ENCODE results near the gene THADA. TPM values are rescaled to one million over a fixed set of nuclear protein-coding genes. Genes with fewer than 3 reads are reported as not detected.

Gene THADA
- total RNA-seq, 1 experiment from 2014 or later, result 22.0 TPM

- DNase-seq (ENCODE audit: low read depth), result no peak
Measured at GRCh38 chr2:43278564-43279220, 317.1 kb downstream of the THADA start.

GRCh38 chr2:43276962-43277391, 318.9 kb downstream of the THADA start:
- DNase-seq (ENCODE audit: low read depth), result peak; percentile 59

- DNase-seq (ENCODE audit: low read depth), result no peak
Measured at GRCh38 chr2:43276266-43276941, 319.4 kb downstream of the THADA start.

- DNase-seq (ENCODE audit: low read depth), result no peak
Measured at GRCh38 chr2:43274721-43275120, 321.1 kb downstream of the THADA start.

GRCh38 chr2:43274055-43274454, 321.8 kb downstream of the THADA start:
- DNase-seq (ENCODE audit: low read depth), result peak; percentile 42

- DNase-seq (ENCODE audit: low read depth), result peak; percentile 66
Measured at GRCh38 chr2:43273529-43273928, 322.3 kb downstream of the THADA start.

GRCh38 chr2:43270930-43271615, 324.8 kb downstream of the THADA start:
- DNase-seq (ENCODE audit: low read depth), result no peak

- DNase-seq (ENCODE audit: low read depth), result no peak
Measured at GRCh38 chr2:43270461-43270860, 325.4 kb downstream of the THADA start.

GRCh38 chr2:43269706-43270105, 326.1 kb downstream of the THADA start:
- peak; percentile 83 for DNase-seq (ENCODE audit: low read depth)

GRCh38 chr2:43269074-43269572, 326.7 kb downstream of the THADA start:
- DNase-seq (ENCODE audit: low read depth), result peak; percentile 98

GRCh38 chr2:43268066-43268953, 327.5 kb downstream of the THADA start:
- DNase-seq (ENCODE audit: low read depth), result no peak

GRCh38 chr2:43267381-43267780, 328.5 kb downstream of the THADA start:
- no peak for DNase-seq (ENCODE audit: low read depth)

- no peak for DNase-seq (ENCODE audit: low read depth)
Measured at GRCh38 chr2:43266711-43267111, 329.1 kb downstream of the THADA start.

GRCh38 chr2:43265421-43265820, 330.4 kb downstream of the THADA start:
- no peak for DNase-seq (ENCODE audit: low read depth)

GRCh38 chr2:43265001-43265400, 330.8 kb downstream of the THADA start:
- DNase-seq (ENCODE audit: low read depth), result no peak

- DNase-seq (ENCODE audit: low read depth), result no peak
Measured at GRCh38 chr2:43262951-43263350, 332.9 kb downstream of the THADA start.

- no peak for DNase-seq (ENCODE audit: low read depth)
Measured at GRCh38 chr2:43262239-43262638, 333.6 kb downstream of the THADA start.

- no peak for DNase-seq (ENCODE audit: low read depth)
Measured at GRCh38 chr2:43259512-43259911, 336.3 kb downstream of the THADA start.

- no peak for DNase-seq (ENCODE audit: low read depth)
Measured at GRCh38 chr2:43258547-43259156, 337.2 kb downstream of the THADA start.

- DNase-seq (ENCODE audit: low read depth), result peak; percentile 64
Measured at GRCh38 chr2:43255296-43255910, 340.4 kb downstream of the THADA start.

GRCh38 chr2:43254331-43254730, 341.5 kb downstream of the THADA start:
- DNase-seq (ENCODE audit: low read depth), result no peak

All from RPMI7951 (cell line).